Measurements from ENCODE around the gene PIEZO2. TPM values are rescaled to one million over a fixed set of nuclear protein-coding genes. Genes with fewer than 3 reads are reported as not detected.

Gene PIEZO2
- total RNA-seq, 1 donor from 2014 or later, result 5.3 TPM

DNA sequence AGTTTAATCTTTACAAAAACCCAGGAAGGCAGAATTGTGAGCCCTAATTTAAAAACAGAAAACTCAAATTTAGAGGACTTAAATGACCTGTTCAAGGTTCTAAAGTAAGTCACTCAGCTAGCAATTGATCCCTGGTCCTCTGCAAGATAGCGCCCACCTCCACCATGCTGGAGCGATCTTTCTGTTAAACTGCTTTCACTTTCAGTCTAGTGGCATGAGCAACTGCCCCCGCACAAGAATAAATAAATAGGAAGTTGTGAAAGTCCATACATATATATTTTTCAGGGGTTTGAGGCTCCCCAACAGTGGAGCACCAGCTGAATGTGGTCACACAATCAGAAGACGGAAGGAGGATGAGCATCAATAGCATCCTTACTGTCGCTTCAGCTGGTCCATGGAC lies 405.6 kb downstream of the PIEZO2 start:
- FAIRE-seq (no peak), DNase-seq (ENCODE audit: low read depth) (no peak)
- Histone ChIP-seq H3K4me2 (ENCODE audit: low read length) (no peak overlapping the region), H4K20me1 (ENCODE audit: insufficient read depth, low read length) (no peaks in the 10 kb centered on the region), H3K36me3 (ENCODE audit: insufficient read depth, low read length) (no peaks in the 10 kb centered on the region), H3K4me3 (ENCODE audit: insufficient read depth, low read depth, low read length) (no peak overlapping the region), H3K4me1 (ENCODE audit: insufficient read depth, low read length) (no peaks in the 10 kb centered on the region), H2AFZ (ENCODE audit: low read depth, low read length) (no peak overlapping the region), H3K9me3 (ENCODE audit: insufficient read depth, low read depth, low read length) (no peaks in the 10 kb centered on the region), H3K9ac (ENCODE audit: low read length) (no peak overlapping the region), H3K27me3 (ENCODE audit: insufficient read depth, low read length) (no peaks in the 10 kb centered on the region), H3K79me2 (ENCODE audit: insufficient read depth, low read length) (no peaks in the 10 kb centered on the region), H3K27ac (ENCODE audit: low read depth, low read length) (no peak overlapping the region)
- H3K27me3 Mint-ChIP-seq (ENCODE audit: low read depth, unreplicated experiment), result no peaks in the 10 kb centered on the region
- H3K4me3 Mint-ChIP-seq (ENCODE audit: unreplicated experiment), result no peak overlapping the region
- no peak overlapping the region for H3K27ac Mint-ChIP-seq (ENCODE audit: unreplicated experiment)
- TF ChIP-seq EZH2 (IDR thresholded peaks at IDR 0.05; ENCODE audit: insufficient read depth, low read length), result no peak
- TF ChIP-seq, protein P1, sequence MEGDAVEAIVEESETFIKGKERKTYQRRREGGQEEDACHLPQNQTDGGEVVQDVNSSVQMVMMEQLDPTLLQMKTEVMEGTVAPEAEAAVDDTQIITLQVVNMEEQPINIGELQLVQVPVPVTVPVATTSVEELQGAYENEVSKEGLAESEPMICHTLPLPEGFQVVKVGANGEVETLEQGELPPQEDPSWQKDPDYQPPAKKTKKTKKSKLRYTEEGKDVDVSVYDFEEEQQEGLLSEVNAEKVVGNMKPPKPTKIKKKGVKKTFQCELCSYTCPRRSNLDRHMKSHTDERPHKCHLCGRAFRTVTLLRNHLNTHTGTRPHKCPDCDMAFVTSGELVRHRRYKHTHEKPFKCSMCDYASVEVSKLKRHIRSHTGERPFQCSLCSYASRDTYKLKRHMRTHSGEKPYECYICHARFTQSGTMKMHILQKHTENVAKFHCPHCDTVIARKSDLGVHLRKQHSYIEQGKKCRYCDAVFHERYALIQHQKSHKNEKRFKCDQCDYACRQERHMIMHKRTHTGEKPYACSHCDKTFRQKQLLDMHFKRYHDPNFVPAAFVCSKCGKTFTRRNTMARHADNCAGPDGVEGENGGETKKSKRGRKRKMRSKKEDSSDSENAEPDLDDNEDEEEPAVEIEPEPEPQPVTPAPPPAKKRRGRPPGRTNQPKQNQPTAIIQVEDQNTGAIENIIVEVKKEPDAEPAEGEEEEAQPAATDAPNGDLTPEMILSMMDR (IDR thresholded peaks at IDR 0.05; ENCODE audit: insufficient read depth, low read depth, low read length), result no peak
- no peaks in the 10 kb centered on the region for H3K9me3 Mint-ChIP-seq (ENCODE audit: unreplicated experiment)
- peaks cover 4% of the 10 kb centered on the region for H3K4me1 Mint-ChIP-seq (ENCODE audit: low read depth, unreplicated experiment)
- no peaks in the 10 kb centered on the region for H3K36me3 Mint-ChIP-seq (ENCODE audit: low read depth, unreplicated experiment)

DNA sequence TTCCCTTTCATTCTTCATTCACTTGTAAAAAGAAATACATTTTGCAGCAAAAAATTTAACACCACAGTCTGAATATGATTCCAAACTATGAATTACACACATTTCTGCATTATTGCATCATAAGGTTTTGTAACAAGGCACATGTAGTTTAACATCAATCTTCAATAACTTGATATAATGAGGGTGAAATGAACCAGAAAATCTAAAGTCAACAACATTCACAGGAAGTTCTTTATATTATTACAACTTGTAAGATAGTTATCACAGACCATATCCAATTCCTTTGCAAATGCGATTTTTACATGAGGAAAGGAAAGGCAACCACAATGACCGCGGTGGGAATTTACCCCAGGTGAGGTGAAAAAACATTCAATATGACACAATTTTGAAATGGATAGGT lies 410.2 kb downstream of the PIEZO2 start:
- no peak overlapping the region for H2AFZ ChIP-seq (ENCODE audit: low read depth, low read length)
- H3K4me3 ChIP-seq (ENCODE audit: insufficient read depth, low read depth, low read length), result no peak overlapping the region
- H3K9ac ChIP-seq (ENCODE audit: low read length), result no peak overlapping the region
- H3K79me2 ChIP-seq (ENCODE audit: insufficient read depth, low read length), result no peaks in the 10 kb centered on the region
- no peak overlapping the region for H3K4me2 ChIP-seq (ENCODE audit: low read length)
- no peak for FAIRE-seq
- no peak overlapping the region for H3K27ac ChIP-seq (ENCODE audit: low read depth, low read length)
- H3K27me3 Mint-ChIP-seq (ENCODE audit: low read depth, unreplicated experiment), result no peaks in the 10 kb centered on the region
- H3K27ac Mint-ChIP-seq (ENCODE audit: unreplicated experiment), result no peak overlapping the region
- H3K9me3 ChIP-seq (ENCODE audit: insufficient read depth, low read depth, low read length), result no peaks in the 10 kb centered on the region
- H3K4me1 ChIP-seq (ENCODE audit: insufficient read depth, low read length), result no peaks in the 10 kb centered on the region
- H4K20me1 ChIP-seq (ENCODE audit: insufficient read depth, low read length), result no peaks in the 10 kb centered on the region
- H3K4me1 Mint-ChIP-seq (ENCODE audit: low read depth, unreplicated experiment), result peaks cover 4% of the 10 kb centered on the region
- peaks cover 2% of the 10 kb centered on the region for H3K9me3 Mint-ChIP-seq (ENCODE audit: unreplicated experiment)
- TF ChIP-seq, protein P1 (IDR thresholded peaks at IDR 0.05; ENCODE audit: insufficient read depth, low read depth, low read length), result no peak
- no peak for TF ChIP-seq EZH2 (IDR thresholded peaks at IDR 0.05; ENCODE audit: insufficient read depth, low read length)
- H3K36me3 ChIP-seq (ENCODE audit: insufficient read depth, low read length), result no peaks in the 10 kb centered on the region
- peak; percentile 48 for DNase-seq (ENCODE audit: low read depth)
- no peak overlapping the region for H3K4me3 Mint-ChIP-seq (ENCODE audit: unreplicated experiment)
- H3K27me3 ChIP-seq (ENCODE audit: insufficient read depth, low read length), result no peaks in the 10 kb centered on the region
- H3K36me3 Mint-ChIP-seq (ENCODE audit: low read depth, unreplicated experiment), result no peaks in the 10 kb centered on the region

DNA sequence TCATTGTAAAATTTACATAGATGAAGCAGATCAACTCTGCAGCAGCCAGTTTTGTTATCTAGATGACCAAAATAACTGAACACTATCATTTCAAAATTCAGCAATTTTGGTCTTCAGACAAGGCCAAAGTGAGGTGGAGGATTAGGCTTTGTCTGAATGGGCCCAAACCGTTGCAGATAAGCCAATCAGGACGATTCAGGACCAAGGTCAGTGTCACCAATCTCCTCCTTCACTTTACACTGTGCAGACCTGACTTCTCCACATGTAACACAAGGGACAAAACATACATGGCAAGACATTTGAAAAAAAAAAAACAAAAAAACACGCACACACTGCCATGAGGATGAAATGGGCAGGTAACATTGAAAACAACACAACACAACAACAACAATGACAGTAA lies 412.4 kb downstream of the PIEZO2 start:
- no peak overlapping the region for H3K9ac ChIP-seq (ENCODE audit: low read length)
- H2AFZ ChIP-seq (ENCODE audit: low read depth, low read length), result no peak overlapping the region
- peaks cover 4% of the 10 kb centered on the region for H3K4me1 Mint-ChIP-seq (ENCODE audit: low read depth, unreplicated experiment)
- no peaks in the 10 kb centered on the region for H4K20me1 ChIP-seq (ENCODE audit: insufficient read depth, low read length)
- H3K4me3 Mint-ChIP-seq (ENCODE audit: unreplicated experiment), result no peak overlapping the region
- H3K4me1 ChIP-seq (ENCODE audit: insufficient read depth, low read length), result no peaks in the 10 kb centered on the region
- H3K36me3 Mint-ChIP-seq (ENCODE audit: low read depth, unreplicated experiment), result no peaks in the 10 kb centered on the region
- no peak overlapping the region for H3K27ac ChIP-seq (ENCODE audit: low read depth, low read length)
- H3K27me3 Mint-ChIP-seq (ENCODE audit: low read depth, unreplicated experiment), result no peaks in the 10 kb centered on the region
- H3K27ac Mint-ChIP-seq (ENCODE audit: unreplicated experiment), result no peak overlapping the region
- TF ChIP-seq, protein P1 (IDR thresholded peaks at IDR 0.05; ENCODE audit: insufficient read depth, low read depth, low read length), result no peak
- no peak for TF ChIP-seq EZH2 (IDR thresholded peaks at IDR 0.05; ENCODE audit: insufficient read depth, low read length)
- H3K79me2 ChIP-seq (ENCODE audit: insufficient read depth, low read length), result no peaks in the 10 kb centered on the region
- H3K4me2 ChIP-seq (ENCODE audit: low read length), result no peak overlapping the region
- DNase-seq (ENCODE audit: low read depth) (no peak), FAIRE-seq (no peak)
- H3K27me3 ChIP-seq (ENCODE audit: insufficient read depth, low read length), result no peaks in the 10 kb centered on the region
- no peaks in the 10 kb centered on the region for H3K36me3 ChIP-seq (ENCODE audit: insufficient read depth, low read length)
- H3K4me3 ChIP-seq (ENCODE audit: insufficient read depth, low read depth, low read length), result no peak overlapping the region
- H3K9me3 ChIP-seq (ENCODE audit: insufficient read depth, low read depth, low read length), result no peaks in the 10 kb centered on the region
- peaks cover 2% of the 10 kb centered on the region for H3K9me3 Mint-ChIP-seq (ENCODE audit: unreplicated experiment)
